Measurements from ENCODE around the gene SPNS2.

DNA sequence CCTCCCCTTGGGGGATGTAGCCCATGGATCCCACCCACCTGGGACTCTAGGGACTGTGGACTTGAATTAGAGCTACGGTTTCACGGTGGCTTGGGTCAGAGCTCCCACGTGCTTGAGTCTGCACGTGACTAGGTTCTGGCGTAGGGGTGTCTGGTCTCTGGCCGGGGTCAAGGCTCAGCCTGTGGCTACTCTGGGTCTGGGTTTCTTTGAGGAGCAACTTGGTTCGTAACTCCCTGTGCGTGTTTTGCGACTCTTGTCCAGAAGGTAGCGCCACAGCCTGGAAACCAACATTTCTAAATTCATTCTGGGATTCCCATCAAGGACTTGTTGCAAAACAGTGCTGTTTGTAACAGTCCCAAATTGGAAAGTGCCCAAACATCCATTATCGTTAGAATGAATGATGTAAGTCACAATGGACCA is 62.2 kb downstream of the SPNS2 start:
- TF ChIP-seq, protein P1, sequence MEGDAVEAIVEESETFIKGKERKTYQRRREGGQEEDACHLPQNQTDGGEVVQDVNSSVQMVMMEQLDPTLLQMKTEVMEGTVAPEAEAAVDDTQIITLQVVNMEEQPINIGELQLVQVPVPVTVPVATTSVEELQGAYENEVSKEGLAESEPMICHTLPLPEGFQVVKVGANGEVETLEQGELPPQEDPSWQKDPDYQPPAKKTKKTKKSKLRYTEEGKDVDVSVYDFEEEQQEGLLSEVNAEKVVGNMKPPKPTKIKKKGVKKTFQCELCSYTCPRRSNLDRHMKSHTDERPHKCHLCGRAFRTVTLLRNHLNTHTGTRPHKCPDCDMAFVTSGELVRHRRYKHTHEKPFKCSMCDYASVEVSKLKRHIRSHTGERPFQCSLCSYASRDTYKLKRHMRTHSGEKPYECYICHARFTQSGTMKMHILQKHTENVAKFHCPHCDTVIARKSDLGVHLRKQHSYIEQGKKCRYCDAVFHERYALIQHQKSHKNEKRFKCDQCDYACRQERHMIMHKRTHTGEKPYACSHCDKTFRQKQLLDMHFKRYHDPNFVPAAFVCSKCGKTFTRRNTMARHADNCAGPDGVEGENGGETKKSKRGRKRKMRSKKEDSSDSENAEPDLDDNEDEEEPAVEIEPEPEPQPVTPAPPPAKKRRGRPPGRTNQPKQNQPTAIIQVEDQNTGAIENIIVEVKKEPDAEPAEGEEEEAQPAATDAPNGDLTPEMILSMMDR (IDR thresholded peaks at IDR 0.05), result peak in 2 of 3 donors; percentile 13 to 22
- TF ChIP-seq EP300 (IDR thresholded peaks at IDR 0.05), result no peak
